Mesothelial cell of epicardium (in vitro differentiated cells): ENCODE measurements around the gene WHRN. TPM values are rescaled to one million over a fixed set of nuclear protein-coding genes. Genes with fewer than 3 reads are reported as not detected.

Experiments used
- DNase-seq, 2 experiments: peaks; one replicate each; pipeline ENCODE4 v3.0.0; 2021; ENCODE audit warnings: low spot score in 2 of 2; ENCODE audit not compliant: unreplicated experiment in 2 of 2
- H3K27ac Mint-ChIP-seq: 2 replicates; pipeline ENCODE4 v1.8.0; 2021; ENCODE audit warnings: mixed read lengths
- H3K27me3 Mint-ChIP-seq: 2 replicates; pipeline ENCODE4 v1.8.0; 2021; ENCODE audit warnings: low read depth, mixed read lengths
- H3K36me3 Mint-ChIP-seq: 2 replicates; pipeline ENCODE4 v1.8.0; 2021; ENCODE audit warnings: mixed read lengths
- H3K4me1 Mint-ChIP-seq: 2 replicates; pipeline ENCODE4 v1.8.0; 2021; ENCODE audit warnings: mixed read lengths
- H3K4me3 Mint-ChIP-seq: 2 replicates; pipeline ENCODE4 v1.8.0; 2021; ENCODE audit warnings: mild to moderate bottlenecking, moderate library complexity, mixed read lengths
- H3K9me3 Mint-ChIP-seq: 2 replicates; pipeline ENCODE4 v1.8.0; 2021; ENCODE audit warnings: mixed read lengths
- total RNA-seq: library from RNA; stranded (reverse); gene quantifications from 3 replicates; pipeline ENCODE4 v1.2.1, GENCODE V29; 2021
- TF ChIP-seq, protein P1 (sequence below): fragments of 200-600 bp; sonication (generic); IDR thresholded peaks from one replicate; pipeline ENCODE4 v1.5.0; 2021; ENCODE audit warnings: antibody characterized with exemption; ENCODE audit not compliant: unreplicated experiment

WHRN gene
- total RNA-seq, 1 donor from 2014 or later = 25.5 TPM

- TF ChIP-seq, protein P1, sequence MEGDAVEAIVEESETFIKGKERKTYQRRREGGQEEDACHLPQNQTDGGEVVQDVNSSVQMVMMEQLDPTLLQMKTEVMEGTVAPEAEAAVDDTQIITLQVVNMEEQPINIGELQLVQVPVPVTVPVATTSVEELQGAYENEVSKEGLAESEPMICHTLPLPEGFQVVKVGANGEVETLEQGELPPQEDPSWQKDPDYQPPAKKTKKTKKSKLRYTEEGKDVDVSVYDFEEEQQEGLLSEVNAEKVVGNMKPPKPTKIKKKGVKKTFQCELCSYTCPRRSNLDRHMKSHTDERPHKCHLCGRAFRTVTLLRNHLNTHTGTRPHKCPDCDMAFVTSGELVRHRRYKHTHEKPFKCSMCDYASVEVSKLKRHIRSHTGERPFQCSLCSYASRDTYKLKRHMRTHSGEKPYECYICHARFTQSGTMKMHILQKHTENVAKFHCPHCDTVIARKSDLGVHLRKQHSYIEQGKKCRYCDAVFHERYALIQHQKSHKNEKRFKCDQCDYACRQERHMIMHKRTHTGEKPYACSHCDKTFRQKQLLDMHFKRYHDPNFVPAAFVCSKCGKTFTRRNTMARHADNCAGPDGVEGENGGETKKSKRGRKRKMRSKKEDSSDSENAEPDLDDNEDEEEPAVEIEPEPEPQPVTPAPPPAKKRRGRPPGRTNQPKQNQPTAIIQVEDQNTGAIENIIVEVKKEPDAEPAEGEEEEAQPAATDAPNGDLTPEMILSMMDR = no peak
- Mint-ChIP-seq H3K4me3 (peak overlapping the region; percentile 26), H3K4me1 (peaks cover 51% of the 10 kb centered on the region), H3K27ac (peak overlapping the region; percentile 65), H3K27me3 (no peaks in the 10 kb centered on the region), H3K9me3 (no peaks in the 10 kb centered on the region), H3K36me3 (no peaks in the 10 kb centered on the region)
- no peak for DNase-seq
Measured at GRCh38 chr9:114499528-114499927, 5.7 kb downstream of the WHRN start.

DNA sequence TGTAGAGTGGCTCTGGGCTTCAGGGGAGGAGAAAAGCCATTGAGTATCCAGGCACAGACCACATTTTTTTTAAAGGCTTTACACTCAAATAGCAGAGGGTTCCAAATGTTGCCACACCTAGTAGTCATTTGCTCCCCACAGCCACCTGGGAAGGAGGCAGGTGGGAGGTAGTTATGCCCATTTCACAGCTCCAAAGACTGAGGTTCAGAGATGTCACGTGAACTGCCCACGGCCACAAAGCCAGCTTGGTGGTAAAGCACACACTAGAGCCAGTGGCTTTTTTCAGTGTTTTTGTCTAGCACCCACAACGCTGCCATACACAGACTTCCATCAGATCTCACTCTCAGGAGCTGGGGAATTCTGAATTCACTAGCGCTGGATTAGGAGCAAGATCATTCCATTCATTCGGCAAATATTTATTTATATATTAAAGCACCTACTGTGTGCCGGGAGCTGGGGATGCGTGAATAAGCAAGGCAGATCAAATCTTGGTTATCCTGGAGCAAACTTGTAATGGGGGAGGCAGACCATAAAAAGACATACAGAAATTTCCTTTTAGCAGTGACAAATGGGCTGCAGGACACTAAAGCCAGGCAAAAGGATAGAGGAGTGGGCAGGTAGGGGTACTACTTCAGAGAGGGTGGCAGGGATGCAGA is 7.4 kb downstream of the WHRN start:
- no peak for DNase-seq
- Mint-ChIP-seq H3K4me3 (no peak overlapping the region), H3K9me3 (no peaks in the 10 kb centered on the region), H3K27me3 (no peaks in the 10 kb centered on the region), H3K36me3 (no peaks in the 10 kb centered on the region), H3K4me1 (peaks cover 41% of the 10 kb centered on the region), H3K27ac (no peak overlapping the region)
- TF ChIP-seq, protein P1 = no peak

DNA sequence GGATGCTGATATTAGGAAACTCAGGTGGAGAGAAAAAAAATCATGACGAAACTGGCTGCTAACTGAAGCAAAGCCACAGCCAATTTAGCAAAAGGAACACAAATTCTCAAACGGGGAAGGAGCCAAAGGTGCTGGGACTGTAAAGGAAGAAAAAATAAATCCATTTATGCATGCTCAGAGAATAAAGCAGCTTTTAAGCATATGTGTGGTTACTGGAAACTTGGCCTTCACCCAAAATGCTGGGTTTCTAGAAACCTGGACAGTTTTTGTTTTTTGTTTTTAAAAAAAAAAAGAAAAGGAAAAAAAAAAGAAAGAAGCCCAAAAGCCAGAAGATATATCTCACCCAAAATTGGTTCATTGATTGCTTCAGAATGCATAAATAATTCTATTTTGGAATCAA is 8.0 kb downstream of the WHRN start:
- DNase-seq = no peak
- Mint-ChIP-seq H3K27ac (peak overlapping the region; percentile 26), H3K27me3 (no peaks in the 10 kb centered on the region), H3K9me3 (no peaks in the 10 kb centered on the region), H3K4me1 (peaks cover 35% of the 10 kb centered on the region), H3K36me3 (peaks cover 3% of the 10 kb centered on the region), H3K4me3 (no peak overlapping the region)
- TF ChIP-seq, protein P1 = no peak

DNA sequence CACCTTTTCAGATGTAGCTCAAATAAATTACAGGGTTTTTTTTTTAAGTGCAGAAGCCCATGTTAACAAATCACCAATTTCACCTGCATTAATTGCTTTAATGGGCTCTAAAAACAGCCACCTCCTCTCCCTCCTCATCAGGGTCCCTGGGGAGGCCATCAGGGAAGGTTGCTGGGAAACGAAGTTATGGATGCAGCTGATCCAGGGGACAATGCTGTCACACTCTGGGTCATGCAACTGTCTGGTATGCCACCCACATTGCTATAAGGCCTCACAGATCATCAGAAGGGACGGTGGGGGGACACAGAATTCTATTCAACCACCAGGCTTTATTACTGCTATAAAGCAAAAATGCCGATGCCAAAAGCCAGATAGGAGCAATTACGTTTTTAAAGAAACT is 9.3 kb downstream of the WHRN start:
- peaks cover 24% of the 10 kb centered on the region for H3K4me1 Mint-ChIP-seq
- no peak overlapping the region for H3K4me3 Mint-ChIP-seq
- peaks cover 3% of the 10 kb centered on the region for H3K36me3 Mint-ChIP-seq
- no peak overlapping the region for H3K27ac Mint-ChIP-seq
- no peaks in the 10 kb centered on the region for H3K27me3 Mint-ChIP-seq
- no peaks in the 10 kb centered on the region for H3K9me3 Mint-ChIP-seq
- DNase-seq = no peak
- TF ChIP-seq, protein P1 = no peak

DNA sequence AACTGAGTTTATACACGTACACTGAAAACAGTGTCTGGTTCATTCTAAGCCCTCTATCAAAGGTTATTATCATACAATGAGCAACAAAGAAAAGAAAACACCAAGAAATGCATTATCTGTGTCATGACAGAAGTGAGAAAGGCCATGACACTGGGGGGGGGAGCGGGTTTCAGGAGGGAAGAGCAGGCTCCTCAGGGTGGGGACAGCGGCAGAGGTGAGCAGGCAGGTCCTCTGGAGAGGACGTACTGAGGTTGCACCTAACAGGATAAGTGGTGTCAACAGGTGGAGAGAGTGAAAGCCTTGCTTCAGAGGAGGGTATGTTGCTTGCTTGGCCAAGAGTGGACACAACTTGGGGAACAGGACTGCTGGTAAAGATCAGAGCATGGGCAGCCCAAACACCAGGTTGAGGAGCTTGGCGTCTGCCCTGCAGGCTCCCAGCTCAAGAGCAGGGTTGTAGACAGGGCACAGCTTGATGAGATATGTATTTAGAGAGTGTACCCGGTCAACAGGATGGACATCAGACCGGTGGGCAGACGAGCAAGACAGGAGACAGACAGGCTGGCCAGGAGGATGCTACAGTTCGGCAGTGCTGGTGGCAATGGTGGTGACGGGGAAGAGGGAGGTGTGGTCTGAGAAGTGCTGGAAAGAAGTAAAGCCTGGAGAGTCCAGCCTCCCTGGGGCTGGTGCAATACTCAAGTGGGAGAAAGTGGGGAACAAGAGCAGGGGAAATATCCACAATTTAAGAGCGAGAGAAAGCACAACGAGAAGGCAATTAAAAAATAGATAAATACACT is 10.3 kb downstream of the WHRN start:
- TF ChIP-seq, protein P1 = no peak

More for the DNA sequence above, 10.3 kb downstream of the WHRN start:
- H3K27me3 Mint-ChIP-seq = no peaks in the 10 kb centered on the region
- no peak overlapping the region for H3K27ac Mint-ChIP-seq
- no peak overlapping the region for H3K4me3 Mint-ChIP-seq
- DNase-seq = no peak
- no peaks in the 10 kb centered on the region for H3K9me3 Mint-ChIP-seq
- peaks cover 18% of the 10 kb centered on the region for H3K4me1 Mint-ChIP-seq
- H3K36me3 Mint-ChIP-seq = peaks cover 3% of the 10 kb centered on the region
